ENCODE measurements around the gene GMDS. TPM values are rescaled to one million over a fixed set of nuclear protein-coding genes. Genes with fewer than 3 reads are reported as not detected.

The GMDS gene
- total and polyA plus RNA-seq, 2 of the 4 experiments (the other 2 are of a cell fraction), result 7.3 to 21.9 TPM

- no peak for TF ChIP-seq USF2 (IDR thresholded peaks at IDR 0.05; ENCODE audit: low read depth, low read length)
Measured at GRCh38 chr6:1627827-1628560, 617.4 kb downstream of the GMDS start (continued).

- H2BK15ac ChIP-seq (ENCODE audit: low read depth, low read length), result no peak overlapping the region
- no peak overlapping the region for H4K8ac ChIP-seq (ENCODE audit: low read depth in 2 of 2, low read length in 2 of 2)
- H2BK20ac ChIP-seq (ENCODE audit: low read depth, low read length), result no peak overlapping the region
- H4K5ac ChIP-seq (ENCODE audit: low read depth, low read length), result no peak overlapping the region
- no peak for TF ChIP-seq BHLHE40 (IDR thresholded peaks at IDR 0.05; ENCODE audit: low read depth, low read length)
- TF ChIP-seq ELK1 (IDR thresholded peaks at IDR 0.05; ENCODE audit: borderline replicate concordance, low read depth, low read length), result no peak
- TF ChIP-seq RCOR1 (IDR thresholded peaks at IDR 0.05; ENCODE audit: insufficient replicate concordance, low read length), result no peak
- TF ChIP-seq POLR2A (IDR thresholded peaks at IDR 0.05; ENCODE audit: low read depth, low read length), result no peak
- no peak for TF ChIP-seq RFX5 (IDR thresholded peaks at IDR 0.05; ENCODE audit: low read depth, low read length)
- no peak for TF ChIP-seq CTCF (conservative IDR thresholded peaks at IDR 0.05; ENCODE audit: low read depth, low read length)
- no peak for TF ChIP-seq MAFK (IDR thresholded peaks at IDR 0.05; ENCODE audit: low read depth, low read length)
- no peak for TF ChIP-seq NFE2L2 (IDR thresholded peaks at IDR 0.05; ENCODE audit: low read depth, low read length)
- TF ChIP-seq CHD1 (IDR thresholded peaks at IDR 0.05; ENCODE audit: low read depth, low read length), result no peak
- no peak for TF ChIP-seq RAD21 (IDR thresholded peaks at IDR 0.05; ENCODE audit: low read length)
- no peak for TF ChIP-seq SMC3 (IDR thresholded peaks at IDR 0.05; ENCODE audit: low read depth, low read length)
- TF ChIP-seq MXI1 (IDR thresholded peaks at IDR 0.05; ENCODE audit: borderline replicate concordance, low read depth, low read length), result no peak
- H3K4me2 ChIP-seq (ENCODE audit: low read depth, low read length), result peak overlapping the region; percentile 18; the same call in 1 of the 2 replicates
- no peak overlapping the region for H3K56ac ChIP-seq (ENCODE audit: extremely low read depth, insufficient read depth, low read length)
- no peak overlapping the region for H3K18ac ChIP-seq (ENCODE audit: low read depth, low read length)
- H2BK5ac ChIP-seq (ENCODE audit: low read depth, low read length, poor library complexity, severe bottlenecking), result no peak overlapping the region
- H3K14ac ChIP-seq (replicated peaks; ENCODE audit: low read depth, low read length), result no peak overlapping the region
- no peak overlapping the region for H3K4ac ChIP-seq (ENCODE audit: low read depth, low read length)
- H2AFZ ChIP-seq (replicated peaks; ENCODE audit: low read length, poor library complexity), result no peak overlapping the region
- H2AK9ac ChIP-seq (replicated peaks; ENCODE audit: low read depth, low read length, poor library complexity), result no peak overlapping the region
- no TSS peak for BruUV-seq (replicated peaks)
- H3K9me1 ChIP-seq (ENCODE audit: insufficient read depth, low read length), result 0 out of 2 replicates have a peak, but pooled peaks cover 3% of the 10 kb centered on the region
- H4K91ac ChIP-seq (ENCODE audit: insufficient read depth, low read depth, low read length), result no peak overlapping the region
- H3K79me1 ChIP-seq (ENCODE audit: low read depth in 1 of 2, low read length in 2 of 2), result 0 out of 4 replicates have a peak, but pooled peaks cover 4 to 5% of the 10 kb centered on the region in 2 experiments
- H3K27me3 ChIP-seq (ENCODE audit: control insufficient read depth, insufficient read depth, low read length), result peaks cover 2% of the 10 kb centered on the region
- peaks cover under 1% of the 10 kb centered on the region; the same call in 1 of the 2 replicates for H3K36me3 ChIP-seq (ENCODE audit: control insufficient read depth, insufficient read depth, low read length)
- POLR2A ChIA-PET (ENCODE audit: unreplicated experiment), result no interaction called here
- no peak overlapping the region for H3K27ac ChIP-seq (ENCODE audit: insufficient read depth, low read length)
- ATAC-seq (ENCODE audit: low read depth) (no peak), DNase-seq (no peak)
- no peak overlapping the region for H3K4me3 ChIP-seq (ENCODE audit: insufficient read depth, low read depth, low read length)
- no peak overlapping the region for H3K23ac ChIP-seq (ENCODE audit: low read depth, low read length)
- H3K9ac ChIP-seq (ENCODE audit: low read depth, low read length), result no peak overlapping the region
- no peak overlapping the region for H2AK5ac ChIP-seq (ENCODE audit: low read depth, low read length)
- peaks cover 20% of the 10 kb centered on the region for H3K4me1 ChIP-seq (ENCODE audit: control insufficient read depth, insufficient read depth, low read length)
- dilution Hi-C loops (cut with HindIII; ENCODE audit: low sequenced_read_pairs, unreplicated experiment), result no loop called here
- intact Hi-C loops (cut with micrococcal nuclease), result no loop called here
- no peaks in the 10 kb centered on the region for H3K9me3 ChIP-seq (ENCODE audit: control insufficient read depth, insufficient read depth, low read length)
- CTCF ChIA-PET, result interaction anchor here (0.7 to 2.2 kb wide), 2 partner anchors 9 to 478 kb away, joined by 3 to 5 read pairs; no protein-coding TSS in a partner anchor
- H2BK120ac ChIP-seq (ENCODE audit: low read depth, low read length), result no peak overlapping the region
- WGBS, 2 experiments (ENCODE audit: extremely low coverage in 2 of 2, insufficient read length in 1 of 2), result no CpG with 5 or more reads among the region's 4 CpGs
- H4K20me1 ChIP-seq (ENCODE audit: insufficient read depth, low read length), result no peaks in the 10 kb centered on the region
- in situ Hi-C loops (cut with MboI; ENCODE audit: low sequenced_read_pairs), result no loop called here
Measured at GRCh38 chr6:1626481-1626880, 618.9 kb downstream of the GMDS start.
